ENCODE data around the gene MAML2. TPM values are rescaled to one million over a fixed set of nuclear protein-coding genes. Genes with fewer than 3 reads are reported as not detected.

MAML2 gene
- total RNA-seq, 1 experiment from 2014 or later = 2.7 TPM

DNA sequence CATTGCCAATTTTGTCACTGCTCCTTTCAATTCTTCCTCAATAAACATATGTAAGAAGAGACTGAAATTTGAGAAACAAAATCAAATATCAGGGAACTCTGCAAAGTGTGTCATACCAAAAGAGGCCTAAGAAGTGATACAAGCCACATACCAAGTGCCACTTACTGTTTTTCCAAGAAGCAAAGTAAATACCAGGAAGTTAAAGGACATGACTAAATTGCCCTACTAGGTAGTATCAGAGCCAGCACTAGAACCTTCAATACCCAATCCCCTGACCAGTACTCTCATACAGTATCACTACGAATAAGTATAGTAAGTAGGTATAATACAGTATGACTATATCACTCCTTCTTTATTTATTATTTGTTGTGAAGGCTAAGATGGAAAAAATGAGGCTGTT is 13.6 kb downstream of the MAML2 start:
- Histone ChIP-seq H3K18ac (ENCODE audit: insufficient read length, low read depth, low read length) (no peak overlapping the region), H3K56ac (ENCODE audit: insufficient read length, low read depth, low read length) (no peak overlapping the region), H2AK5ac (ENCODE audit: insufficient read length, low read length) (no peak overlapping the region), H3K4ac (ENCODE audit: low read depth, low read length) (no peak overlapping the region), H3K27ac (ENCODE audit: insufficient read length, low read depth, low read length) (no peak overlapping the region), H3K27me3 (ENCODE audit: insufficient read depth, low read length) (no peaks in the 10 kb centered on the region), H3T11ph (ENCODE audit: low read length) (no peak overlapping the region), H3K14ac (ENCODE audit: insufficient read depth, low read length) (no peak overlapping the region), H2BK120ac (ENCODE audit: low read depth, low read length, poor library complexity, severe bottlenecking) (no peak overlapping the region), H4K91ac (ENCODE audit: insufficient read length, low read depth, low read length) (no peak overlapping the region), H3K4me2 (ENCODE audit: insufficient read depth, insufficient read length, low read length) (no peak overlapping the region), H3K23me2 (ENCODE audit: insufficient read length, low read depth, low read length, poor library complexity, severe bottlenecking) (no peaks in the 10 kb centered on the region), H2BK15ac (ENCODE audit: low read depth, low read length) (no peak overlapping the region), H3K79me2 (ENCODE audit: insufficient read depth, low read length) (peaks cover 3% of the 10 kb centered on the region; the same call in 1 of the 2 replicates), H3K79me1 (ENCODE audit: insufficient read depth, low read depth, low read length, poor library complexity, severe bottlenecking) (no peaks in the 10 kb centered on the region), H4K5ac (ENCODE audit: insufficient read length, low read depth, low read length) (no peak overlapping the region), H3K9ac (ENCODE audit: extremely low read depth, insufficient read length, low read length) (no peak overlapping the region), H3K9me3 (ENCODE audit: control insufficient read depth, low read depth, low read length) (no peaks in the 10 kb centered on the region), H2AFZ (ENCODE audit: low read length) (no peak overlapping the region), H2BK20ac (ENCODE audit: low read depth, low read length, poor library complexity, severe bottlenecking) (no peak overlapping the region), H4K20me1 (ENCODE audit: control insufficient read depth, insufficient read depth, insufficient read length) (no peaks in the 10 kb centered on the region), H2BK12ac (ENCODE audit: insufficient read length, low read depth, low read length) (no peak overlapping the region), H2BK5ac (ENCODE audit: insufficient read length, low read length) (no peak overlapping the region), H3K23ac (ENCODE audit: insufficient read length, low read depth, low read length) (no peak overlapping the region), H3K4me1 (ENCODE audit: insufficient read depth, low read length) (peaks cover 18% of the 10 kb centered on the region), H4K8ac (replicated peaks; ENCODE audit: insufficient read length, low read depth, low read length) (no peak overlapping the region)
- DNase-seq = no peak
- H3K36me3 Mint-ChIP-seq (ENCODE audit: insufficient read depth in 1 of 3, low read depth in 3 of 3) = no peaks in the 10 kb centered on the region; a peak in 2 of 7 replicates
- no peak overlapping the region for H3K4me3 Mint-ChIP-seq
- H3K4me1 Mint-ChIP-seq = peaks cover 58 to 69% of the 10 kb centered on the region in 2 experiments
- H3K27ac Mint-ChIP-seq = no peak overlapping the region
- WGBS (ENCODE audit: extremely low coverage, insufficient read length, low lambda C conversion rate) = no CpG with 5 or more reads among the region's 1 CpG
- H3K9me3 Mint-ChIP-seq = no peaks in the 10 kb centered on the region
- TF ChIP-seq, protein P1, sequence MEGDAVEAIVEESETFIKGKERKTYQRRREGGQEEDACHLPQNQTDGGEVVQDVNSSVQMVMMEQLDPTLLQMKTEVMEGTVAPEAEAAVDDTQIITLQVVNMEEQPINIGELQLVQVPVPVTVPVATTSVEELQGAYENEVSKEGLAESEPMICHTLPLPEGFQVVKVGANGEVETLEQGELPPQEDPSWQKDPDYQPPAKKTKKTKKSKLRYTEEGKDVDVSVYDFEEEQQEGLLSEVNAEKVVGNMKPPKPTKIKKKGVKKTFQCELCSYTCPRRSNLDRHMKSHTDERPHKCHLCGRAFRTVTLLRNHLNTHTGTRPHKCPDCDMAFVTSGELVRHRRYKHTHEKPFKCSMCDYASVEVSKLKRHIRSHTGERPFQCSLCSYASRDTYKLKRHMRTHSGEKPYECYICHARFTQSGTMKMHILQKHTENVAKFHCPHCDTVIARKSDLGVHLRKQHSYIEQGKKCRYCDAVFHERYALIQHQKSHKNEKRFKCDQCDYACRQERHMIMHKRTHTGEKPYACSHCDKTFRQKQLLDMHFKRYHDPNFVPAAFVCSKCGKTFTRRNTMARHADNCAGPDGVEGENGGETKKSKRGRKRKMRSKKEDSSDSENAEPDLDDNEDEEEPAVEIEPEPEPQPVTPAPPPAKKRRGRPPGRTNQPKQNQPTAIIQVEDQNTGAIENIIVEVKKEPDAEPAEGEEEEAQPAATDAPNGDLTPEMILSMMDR (conservative IDR thresholded peaks at IDR 0.05) = no peak
- H3K27me3 Mint-ChIP-seq (ENCODE audit: low read depth) = no peaks in the 10 kb centered on the region
